Thyroid gland (tissue), 4 donors: ENCODE measurements around the gene C13orf46.

Experiments
- POLR2A ChIP-seq, 2 donors: fragments of 450-650 bp; IDR thresholded peaks; one replicate each; pipeline ENCODE4 v1.6.1; 2017; ENCODE audit warnings: antibody characterized with exemption in 2 of 2, mild to moderate bottlenecking in 2 of 2, moderate library complexity in 1 of 2
- TF ChIP-seq, protein P1 (sequence below), 6 experiments: fragments of 200-600 bp in 3 of 6; fragments of 450-650 bp in 3 of 6; sonication (generic) in 3 of 6; IDR thresholded peaks; one replicate each; pipeline ENCODE4 v1.5.1; 2016 to 2019; ENCODE audit warnings: antibody characterized with exemption in 6 of 6, mild to moderate bottlenecking in 2 of 6, inconsistent platforms in 1 of 6, moderate library complexity in 1 of 6

DNA sequence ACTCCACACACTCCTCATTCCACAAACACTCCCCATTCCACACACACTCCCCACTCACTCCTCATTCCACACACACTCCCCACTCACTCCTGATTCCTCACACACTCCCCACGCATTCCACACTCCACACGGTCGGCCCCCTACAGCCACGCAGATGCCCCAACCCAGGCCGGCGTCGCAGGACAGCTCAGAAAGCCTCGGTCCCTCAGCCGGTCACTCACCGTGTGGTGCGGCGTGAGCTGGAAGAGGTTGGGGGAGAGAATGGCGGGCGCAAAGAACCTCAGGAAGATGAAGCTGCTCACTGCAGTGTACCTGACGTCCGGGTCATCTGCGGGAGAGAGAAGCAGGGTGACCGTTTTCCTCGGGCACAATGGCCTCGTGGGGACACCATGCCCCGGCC lies 39.0 kb upstream of the C13orf46 start:
- TF ChIP-seq, protein P1, sequence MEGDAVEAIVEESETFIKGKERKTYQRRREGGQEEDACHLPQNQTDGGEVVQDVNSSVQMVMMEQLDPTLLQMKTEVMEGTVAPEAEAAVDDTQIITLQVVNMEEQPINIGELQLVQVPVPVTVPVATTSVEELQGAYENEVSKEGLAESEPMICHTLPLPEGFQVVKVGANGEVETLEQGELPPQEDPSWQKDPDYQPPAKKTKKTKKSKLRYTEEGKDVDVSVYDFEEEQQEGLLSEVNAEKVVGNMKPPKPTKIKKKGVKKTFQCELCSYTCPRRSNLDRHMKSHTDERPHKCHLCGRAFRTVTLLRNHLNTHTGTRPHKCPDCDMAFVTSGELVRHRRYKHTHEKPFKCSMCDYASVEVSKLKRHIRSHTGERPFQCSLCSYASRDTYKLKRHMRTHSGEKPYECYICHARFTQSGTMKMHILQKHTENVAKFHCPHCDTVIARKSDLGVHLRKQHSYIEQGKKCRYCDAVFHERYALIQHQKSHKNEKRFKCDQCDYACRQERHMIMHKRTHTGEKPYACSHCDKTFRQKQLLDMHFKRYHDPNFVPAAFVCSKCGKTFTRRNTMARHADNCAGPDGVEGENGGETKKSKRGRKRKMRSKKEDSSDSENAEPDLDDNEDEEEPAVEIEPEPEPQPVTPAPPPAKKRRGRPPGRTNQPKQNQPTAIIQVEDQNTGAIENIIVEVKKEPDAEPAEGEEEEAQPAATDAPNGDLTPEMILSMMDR (IDR thresholded peaks at IDR 0.05), result no peak
- no peak for TF ChIP-seq POLR2A (IDR thresholded peaks at IDR 0.05)
